ENCODE measurements around the gene ERC1.

- TF ChIP-seq POLR2AphosphoS5 (IDR thresholded peaks at IDR 0.05), result no peak
- TF ChIP-seq CTCF (IDR thresholded peaks at IDR 0.05), result no peak
- no peak for TF ChIP-seq POLR2A (IDR thresholded peaks at IDR 0.05; ENCODE audit: low read depth)
Measured at GRCh38 chr12:943051-943450, 48.0 kb upstream of the ERC1 start.

Data from esophagus muscularis mucosa (tissue), 3 donors.